Osteocyte (in vitro differentiated cells): ENCODE results near the gene FRYL. TPM values are rescaled to one million over a fixed set of nuclear protein-coding genes. Genes with fewer than 3 reads are reported as not detected.
"Not testable (repeated sequence)": the region's sequence is repeated elsewhere in the genome, so short reads cannot be mapped to it uniquely, and the experiment has no call there.

Experiments used
- DNase-seq: peaks from one replicate; pipeline ENCODE4 v3.0.0; 2021; ENCODE audit warnings: mixed read lengths; ENCODE audit not compliant: unreplicated experiment; ENCODE audit errors: extremely low spot score
- H3K27ac Mint-ChIP-seq: one replicate; pipeline ENCODE4 v1.8.0; 2021; ENCODE audit warnings: mild to moderate bottlenecking, mixed read lengths; ENCODE audit not compliant: unreplicated experiment
- H3K27me3 Mint-ChIP-seq: one replicate; pipeline ENCODE4 v1.8.0; 2021; ENCODE audit warnings: mixed read lengths; ENCODE audit not compliant: unreplicated experiment
- H3K36me3 Mint-ChIP-seq: one replicate; pipeline ENCODE4 v1.8.0; 2021; ENCODE audit warnings: mixed read lengths; ENCODE audit not compliant: unreplicated experiment
- H3K4me1 Mint-ChIP-seq: one replicate; pipeline ENCODE4 v1.8.0; 2021; ENCODE audit warnings: mixed read lengths; ENCODE audit not compliant: unreplicated experiment
- H3K4me3 Mint-ChIP-seq: one replicate; pipeline ENCODE4 v1.8.0; 2021; ENCODE audit warnings: mild to moderate bottlenecking, moderate library complexity, mixed read lengths; ENCODE audit not compliant: unreplicated experiment
- H3K9me3 Mint-ChIP-seq: one replicate; pipeline ENCODE4 v1.8.0; 2021; ENCODE audit warnings: mixed read lengths; ENCODE audit not compliant: unreplicated experiment
- total RNA-seq: library from RNA; stranded (reverse); gene quantifications from 2 replicates; pipeline ENCODE4 v1.2.1, GENCODE V29; 2021
- TF ChIP-seq, protein P1 (sequence below): fragments of 200-600 bp; sonication (generic); IDR thresholded peaks from 2 replicates; pipeline ENCODE4 v1.5.0; 2021; ENCODE audit warnings: antibody characterized with exemption, mild to moderate bottlenecking, moderate library complexity

The FRYL gene
- total RNA-seq, 1 donor from 2014 or later = 61.9 TPM

DNA sequence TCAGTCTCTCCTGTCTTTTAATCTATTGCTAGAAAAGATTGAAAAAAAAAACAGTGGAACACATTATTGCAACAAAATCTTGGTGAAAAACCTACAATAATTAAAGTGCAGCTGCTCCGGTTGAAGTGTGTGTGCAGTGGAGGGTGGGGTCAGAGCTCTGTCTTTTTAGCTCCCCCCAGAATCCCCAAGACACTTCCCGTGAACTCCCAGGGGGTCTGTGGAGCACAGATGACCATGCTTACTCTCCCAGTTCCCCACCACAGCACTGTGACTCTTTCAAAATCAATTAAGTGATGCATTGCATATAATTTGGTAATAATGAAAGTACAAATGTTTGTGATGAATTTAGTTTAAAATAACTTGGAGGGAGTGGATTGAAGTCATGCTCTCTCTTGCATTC is 312.6 kb downstream of the FRYL start:
- TF ChIP-seq, protein P1, sequence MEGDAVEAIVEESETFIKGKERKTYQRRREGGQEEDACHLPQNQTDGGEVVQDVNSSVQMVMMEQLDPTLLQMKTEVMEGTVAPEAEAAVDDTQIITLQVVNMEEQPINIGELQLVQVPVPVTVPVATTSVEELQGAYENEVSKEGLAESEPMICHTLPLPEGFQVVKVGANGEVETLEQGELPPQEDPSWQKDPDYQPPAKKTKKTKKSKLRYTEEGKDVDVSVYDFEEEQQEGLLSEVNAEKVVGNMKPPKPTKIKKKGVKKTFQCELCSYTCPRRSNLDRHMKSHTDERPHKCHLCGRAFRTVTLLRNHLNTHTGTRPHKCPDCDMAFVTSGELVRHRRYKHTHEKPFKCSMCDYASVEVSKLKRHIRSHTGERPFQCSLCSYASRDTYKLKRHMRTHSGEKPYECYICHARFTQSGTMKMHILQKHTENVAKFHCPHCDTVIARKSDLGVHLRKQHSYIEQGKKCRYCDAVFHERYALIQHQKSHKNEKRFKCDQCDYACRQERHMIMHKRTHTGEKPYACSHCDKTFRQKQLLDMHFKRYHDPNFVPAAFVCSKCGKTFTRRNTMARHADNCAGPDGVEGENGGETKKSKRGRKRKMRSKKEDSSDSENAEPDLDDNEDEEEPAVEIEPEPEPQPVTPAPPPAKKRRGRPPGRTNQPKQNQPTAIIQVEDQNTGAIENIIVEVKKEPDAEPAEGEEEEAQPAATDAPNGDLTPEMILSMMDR = no peak
- no peak overlapping the region for H3K27ac Mint-ChIP-seq
- H3K4me3 Mint-ChIP-seq = no peak overlapping the region
- H3K27me3 Mint-ChIP-seq = peaks cover 18% of the 10 kb centered on the region
- peaks cover 7% of the 10 kb centered on the region for H3K9me3 Mint-ChIP-seq
- no peak for DNase-seq
- peaks cover 7% of the 10 kb centered on the region for H3K4me1 Mint-ChIP-seq
- no peaks in the 10 kb centered on the region for H3K36me3 Mint-ChIP-seq

DNA sequence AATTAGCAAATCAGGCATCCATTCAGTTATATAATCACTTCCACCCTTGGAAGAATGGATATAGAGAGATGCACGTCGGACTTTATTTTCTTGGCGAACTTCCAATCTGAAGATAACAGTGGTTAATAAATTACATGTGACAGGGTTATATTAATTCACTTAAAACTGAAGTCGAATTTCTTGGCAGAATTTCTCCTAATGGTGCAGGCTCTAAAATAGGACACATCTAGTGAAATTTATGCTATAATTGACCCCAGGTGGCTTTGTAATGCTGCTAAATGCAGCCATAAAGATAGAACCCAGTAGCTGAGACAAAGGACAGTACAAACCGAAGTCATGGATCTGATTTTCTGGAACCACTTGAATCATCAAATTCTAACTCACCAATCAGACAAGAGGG is 317.7 kb downstream of the FRYL start:
- DNase-seq = no peak
- TF ChIP-seq, protein P1 = no peak
- H3K27ac Mint-ChIP-seq = no peak overlapping the region

GRCh38 chr4:48461000-48461399 is 319.1 kb downstream of the FRYL start:
- no peak overlapping the region for H3K4me3 Mint-ChIP-seq
- H3K4me1 Mint-ChIP-seq = no peaks in the 10 kb centered on the region
- H3K27me3 Mint-ChIP-seq = peaks cover 31% of the 10 kb centered on the region
- no peak overlapping the region for H3K27ac Mint-ChIP-seq
- TF ChIP-seq, protein P1 = no peak
- no peaks in the 10 kb centered on the region for H3K36me3 Mint-ChIP-seq
- H3K9me3 Mint-ChIP-seq = peaks cover 7% of the 10 kb centered on the region
- no peak for DNase-seq

More for the DNA sequence above, 317.7 kb downstream of the FRYL start:
- no peaks in the 10 kb centered on the region for H3K36me3 Mint-ChIP-seq
- peaks cover 24% of the 10 kb centered on the region for H3K27me3 Mint-ChIP-seq
- H3K4me3 Mint-ChIP-seq = no peak overlapping the region
- peaks cover 1% of the 10 kb centered on the region for H3K4me1 Mint-ChIP-seq
- peaks cover 7% of the 10 kb centered on the region for H3K9me3 Mint-ChIP-seq

- H3K27me3 Mint-ChIP-seq = peaks cover 36% of the 10 kb centered on the region
- TF ChIP-seq, protein P1 = no peak
- no peaks in the 10 kb centered on the region for H3K9me3 Mint-ChIP-seq
- no peaks in the 10 kb centered on the region for H3K36me3 Mint-ChIP-seq
- H3K4me3 Mint-ChIP-seq = no peak overlapping the region
- peaks cover 6% of the 10 kb centered on the region for H3K4me1 Mint-ChIP-seq
- DNase-seq = no peak
- H3K27ac Mint-ChIP-seq = no peak overlapping the region
Observed at GRCh38 chr4:48454591-48454990, 325.5 kb downstream of the FRYL start.

GRCh38 chr4:48451656-48452055 is 328.4 kb downstream of the FRYL start:
- H3K27ac Mint-ChIP-seq, H3K9me3 Mint-ChIP-seq, H3K36me3 Mint-ChIP-seq, H3K4me1 Mint-ChIP-seq, H3K4me3 Mint-ChIP-seq, DNase-seq: not testable (repeated sequence)
- H3K27me3 Mint-ChIP-seq = peaks cover 14% of the 10 kb centered on the region

GRCh38 chr4:48450740-48451139 is 329.3 kb downstream of the FRYL start:
- Mint-ChIP-seq H3K9me3 (no peaks in the 10 kb centered on the region), H3K27me3 (peaks cover 9% of the 10 kb centered on the region), H3K36me3 (no peaks in the 10 kb centered on the region), H3K27ac (no peak overlapping the region), H3K4me3 (no peak overlapping the region), H3K4me1 (peaks cover 6% of the 10 kb centered on the region)
- TF ChIP-seq, protein P1 = no peak
- DNase-seq = no peak
